ENCODE data around the gene CHCHD3.

GRCh38 chr7:132791036-132791435 is 290.9 kb downstream of the CHCHD3 start:
- TF ChIP-seq, protein P1, sequence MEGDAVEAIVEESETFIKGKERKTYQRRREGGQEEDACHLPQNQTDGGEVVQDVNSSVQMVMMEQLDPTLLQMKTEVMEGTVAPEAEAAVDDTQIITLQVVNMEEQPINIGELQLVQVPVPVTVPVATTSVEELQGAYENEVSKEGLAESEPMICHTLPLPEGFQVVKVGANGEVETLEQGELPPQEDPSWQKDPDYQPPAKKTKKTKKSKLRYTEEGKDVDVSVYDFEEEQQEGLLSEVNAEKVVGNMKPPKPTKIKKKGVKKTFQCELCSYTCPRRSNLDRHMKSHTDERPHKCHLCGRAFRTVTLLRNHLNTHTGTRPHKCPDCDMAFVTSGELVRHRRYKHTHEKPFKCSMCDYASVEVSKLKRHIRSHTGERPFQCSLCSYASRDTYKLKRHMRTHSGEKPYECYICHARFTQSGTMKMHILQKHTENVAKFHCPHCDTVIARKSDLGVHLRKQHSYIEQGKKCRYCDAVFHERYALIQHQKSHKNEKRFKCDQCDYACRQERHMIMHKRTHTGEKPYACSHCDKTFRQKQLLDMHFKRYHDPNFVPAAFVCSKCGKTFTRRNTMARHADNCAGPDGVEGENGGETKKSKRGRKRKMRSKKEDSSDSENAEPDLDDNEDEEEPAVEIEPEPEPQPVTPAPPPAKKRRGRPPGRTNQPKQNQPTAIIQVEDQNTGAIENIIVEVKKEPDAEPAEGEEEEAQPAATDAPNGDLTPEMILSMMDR (IDR thresholded peaks at IDR 0.05), result no peak
- no peak for TF ChIP-seq POLR2A (IDR thresholded peaks at IDR 0.05)

Measured in lower leg skin (tissue), 3 donors.